GM12864 (cell line): ENCODE data around the gene PLEKHG5.

ENCODE experiments used
- DNase-seq: peaks from one replicate; pipeline ENCODE4 v3.0.0-alpha.2; 2011; ENCODE audit warnings: low read depth
- H3K4me3 ChIP-seq: 2 replicates; pipeline ENCODE4 v1.5.1; 2011; ENCODE audit warnings: mild to moderate bottlenecking, low read depth, low read length, control low read depth
- CTCF ChIP-seq: IDR thresholded peaks from 2 replicates; pipeline ENCODE4 v1.5.1; 2011; ENCODE audit warnings: low read depth, mild to moderate bottlenecking, moderate library complexity, low read length, control low read depth, inconsistent platforms; ENCODE audit errors: missing control alignments

The PLEKHG5 gene

GRCh38 chr1:6509919-6510291 lies 18.4 kb upstream of the PLEKHG5 start:
- no peak for TF ChIP-seq CTCF
- no peak for DNase-seq
- H3K4me3 ChIP-seq: no peak overlapping the region

- no peak for DNase-seq
- no peak for TF ChIP-seq CTCF
- no peak overlapping the region for H3K4me3 ChIP-seq
Measured at GRCh38 chr1:6509220-6509918, 17.9 kb upstream of the PLEKHG5 start.

GRCh38 chr1:6508816-6509189 lies 17.3 kb upstream of the PLEKHG5 start:
- no peak for TF ChIP-seq CTCF
- H3K4me3 ChIP-seq: no peak overlapping the region
- DNase-seq: no peak

- no peak overlapping the region for H3K4me3 ChIP-seq
- no peak for DNase-seq
- TF ChIP-seq CTCF: no peak
Measured at GRCh38 chr1:6508154-6508815, 16.8 kb upstream of the PLEKHG5 start.

- no peak for DNase-seq
- TF ChIP-seq CTCF: no peak
- H3K4me3 ChIP-seq: no peak overlapping the region
Measured at GRCh38 chr1:6507461-6507911, 16.0 kb upstream of the PLEKHG5 start.

GRCh38 chr1:6507037-6507428 lies 15.6 kb upstream of the PLEKHG5 start:
- DNase-seq: no peak
- H3K4me3 ChIP-seq: no peak overlapping the region
- no peak for TF ChIP-seq CTCF
